HG02870 (cell line): Measurements from ENCODE around the gene SCAMP4.

Experiments used
- ATAC-seq: cut with Tn5 transposase; IDR thresholded peaks from one replicate; pipeline ENCODE4 v1.9.1; 2021; ENCODE audit warnings: mild to moderate bottlenecking, moderate library complexity; ENCODE audit not compliant: unreplicated experiment

SCAMP4 gene

DNA sequence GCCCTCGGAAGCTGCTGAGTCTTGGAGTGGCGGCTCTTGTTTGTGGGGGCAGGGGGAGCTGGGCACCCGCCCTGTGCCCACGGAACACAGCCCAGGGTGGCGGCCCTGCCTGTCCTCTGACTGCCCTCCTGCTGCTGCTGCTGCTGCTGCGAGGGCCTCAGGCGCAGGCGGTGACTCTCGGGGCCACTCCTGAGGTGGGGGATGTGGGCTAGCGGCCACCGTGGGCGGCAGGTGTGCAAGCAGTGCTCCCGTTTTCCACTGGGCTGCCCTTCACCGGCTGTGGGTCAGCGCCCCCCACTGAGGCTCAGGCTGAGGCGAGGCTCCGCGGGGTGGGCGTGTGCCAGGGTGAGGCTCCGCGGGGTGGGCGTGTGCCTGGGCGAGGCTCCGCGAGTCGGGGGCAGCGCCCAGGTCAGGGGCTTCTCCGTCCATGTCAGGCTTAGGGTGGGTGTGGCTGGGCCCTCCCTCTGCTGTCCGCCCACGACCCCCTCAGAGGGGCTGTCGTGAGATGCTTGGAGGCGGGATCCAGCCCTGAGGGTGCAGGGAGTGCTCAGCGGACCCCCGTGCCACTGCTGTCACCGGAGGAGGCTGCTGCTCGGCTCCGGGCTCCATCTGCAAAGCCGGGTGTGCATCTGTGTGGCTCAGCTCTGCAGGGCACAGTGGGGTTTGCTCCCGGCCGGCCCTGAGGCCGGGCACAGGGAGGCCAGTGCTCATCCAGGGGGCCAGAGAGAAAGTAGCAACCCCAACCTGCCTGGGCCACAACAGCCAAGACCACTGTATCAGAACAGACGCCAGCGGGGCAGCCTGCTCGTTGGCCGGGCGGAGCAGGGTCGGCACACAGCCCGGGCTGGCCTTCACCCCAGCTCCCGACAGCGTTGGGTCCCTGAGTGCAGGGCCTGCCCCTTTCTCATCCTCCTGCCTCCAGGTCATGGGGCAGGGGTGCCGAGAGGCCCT, 50.2 kb downstream of the SCAMP4 start:
- no peak for ATAC-seq

DNA sequence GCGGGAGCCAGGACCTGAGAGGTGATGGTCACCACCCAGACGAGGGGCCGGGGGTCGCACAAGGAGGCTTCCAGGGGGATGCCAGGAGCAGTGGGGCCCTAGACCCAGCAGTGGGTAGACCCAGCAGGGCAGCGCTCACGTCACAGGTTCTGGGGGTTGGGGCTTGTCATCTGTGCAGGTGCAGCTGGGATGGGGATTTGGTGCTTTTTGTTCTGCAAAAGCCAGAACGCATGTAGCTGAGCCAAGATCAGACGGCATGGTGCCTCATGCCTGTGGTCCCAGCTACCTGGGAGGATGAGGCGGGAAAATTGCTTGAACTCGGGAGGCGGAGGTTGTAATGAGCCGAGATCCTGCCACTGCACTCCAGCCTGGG, 50.9 kb downstream of the SCAMP4 start:
- ATAC-seq, result no peak

DNA sequence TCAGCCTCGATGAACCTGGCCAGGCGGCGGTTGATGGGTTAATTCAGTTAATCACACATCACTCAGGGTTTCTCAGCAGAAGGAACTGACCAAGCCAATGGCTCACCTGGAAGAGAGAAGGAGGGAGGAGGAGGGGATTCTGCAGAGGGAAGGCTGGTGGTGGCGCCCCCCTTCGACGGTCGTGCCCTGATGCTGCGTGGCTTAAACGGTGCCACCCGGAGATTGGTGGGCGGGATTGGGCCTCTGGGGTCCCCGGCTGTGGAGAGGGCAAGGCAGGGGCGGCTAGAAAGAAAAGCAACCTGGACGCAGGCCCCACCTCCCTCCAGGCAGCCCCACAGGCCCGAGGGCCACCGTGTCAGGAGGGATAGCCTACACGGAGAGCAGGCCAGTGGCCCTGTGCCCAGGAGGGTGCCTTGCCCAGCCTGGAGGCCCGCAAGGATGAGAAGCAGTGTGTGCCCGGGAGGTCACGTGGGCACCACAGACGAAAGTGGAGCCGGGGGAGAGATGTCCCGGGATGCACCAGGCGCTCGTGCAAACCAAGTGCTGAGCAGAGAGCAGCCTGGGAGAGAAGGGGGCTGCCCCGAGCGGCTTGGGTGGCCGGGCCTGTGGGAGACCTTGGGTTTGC, 51.8 kb downstream of the SCAMP4 start:
- ATAC-seq, result no peak

DNA sequence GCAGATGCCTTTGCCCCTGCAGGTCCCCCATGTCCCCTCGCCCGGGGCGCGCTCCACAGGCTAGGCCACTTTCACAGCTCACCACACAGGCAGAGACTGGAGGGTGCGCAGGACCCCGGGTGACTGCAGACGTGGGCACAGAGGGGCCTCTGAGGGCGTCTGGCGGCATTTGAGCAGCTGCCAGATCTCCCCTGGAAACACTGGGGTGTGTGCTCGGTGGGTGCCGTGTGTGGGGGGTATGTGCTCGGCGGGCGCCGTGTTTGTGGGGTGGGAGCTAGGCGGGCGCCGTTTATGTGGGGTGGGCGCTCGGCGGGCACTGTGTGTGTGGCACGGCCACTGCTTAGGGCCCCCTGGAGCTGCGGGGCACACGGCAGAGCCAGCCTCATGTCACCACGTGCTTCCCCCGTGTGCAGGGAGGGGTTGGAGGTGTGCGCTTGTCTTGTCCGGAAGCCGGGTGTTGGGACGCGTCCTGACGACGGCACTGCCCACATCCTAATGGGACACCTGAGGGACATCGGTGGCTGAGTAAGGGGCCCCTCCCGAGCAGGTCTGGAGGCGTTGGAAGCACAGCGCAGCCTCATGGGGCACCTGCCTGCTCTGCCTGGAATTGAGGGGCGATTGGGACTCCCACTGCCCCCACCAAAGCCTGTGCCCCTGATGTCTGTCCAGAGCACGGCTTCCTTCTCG, 52.5 kb downstream of the SCAMP4 start:
- no peak for ATAC-seq

DNA sequence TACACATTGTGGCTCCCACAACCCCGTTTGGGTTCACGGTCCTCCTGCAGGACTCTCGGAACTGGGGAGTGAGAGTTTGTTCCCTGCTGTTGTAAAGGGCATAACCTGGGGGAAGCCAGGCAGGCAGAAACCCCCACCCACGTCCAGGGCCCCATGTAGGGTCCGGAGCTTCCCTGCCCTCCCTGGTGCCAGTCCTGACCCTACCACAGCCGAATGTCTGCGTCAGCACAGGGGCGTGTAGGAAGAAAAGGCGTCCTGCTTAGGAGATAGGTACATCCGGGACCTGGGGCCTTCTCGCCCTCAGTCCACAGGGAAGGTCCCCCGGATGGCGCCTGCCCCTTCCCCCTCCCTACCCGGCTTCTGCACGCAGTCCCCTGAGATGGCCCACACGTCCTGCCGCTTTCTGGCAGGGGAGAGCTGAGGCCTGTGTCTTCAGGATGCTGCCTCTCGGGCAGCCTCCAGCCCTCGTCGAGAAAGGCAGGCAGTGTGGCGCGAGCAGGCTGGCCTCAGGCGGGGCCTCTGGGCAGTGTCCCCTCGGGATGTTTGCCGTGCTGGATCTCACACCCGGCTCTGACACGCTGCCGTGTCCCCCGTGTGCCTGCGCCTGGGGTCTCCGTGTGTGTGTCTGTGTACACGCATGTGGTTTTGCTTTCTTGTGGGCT, 54.9 kb downstream of the SCAMP4 start:
- ATAC-seq, result no peak

DNA sequence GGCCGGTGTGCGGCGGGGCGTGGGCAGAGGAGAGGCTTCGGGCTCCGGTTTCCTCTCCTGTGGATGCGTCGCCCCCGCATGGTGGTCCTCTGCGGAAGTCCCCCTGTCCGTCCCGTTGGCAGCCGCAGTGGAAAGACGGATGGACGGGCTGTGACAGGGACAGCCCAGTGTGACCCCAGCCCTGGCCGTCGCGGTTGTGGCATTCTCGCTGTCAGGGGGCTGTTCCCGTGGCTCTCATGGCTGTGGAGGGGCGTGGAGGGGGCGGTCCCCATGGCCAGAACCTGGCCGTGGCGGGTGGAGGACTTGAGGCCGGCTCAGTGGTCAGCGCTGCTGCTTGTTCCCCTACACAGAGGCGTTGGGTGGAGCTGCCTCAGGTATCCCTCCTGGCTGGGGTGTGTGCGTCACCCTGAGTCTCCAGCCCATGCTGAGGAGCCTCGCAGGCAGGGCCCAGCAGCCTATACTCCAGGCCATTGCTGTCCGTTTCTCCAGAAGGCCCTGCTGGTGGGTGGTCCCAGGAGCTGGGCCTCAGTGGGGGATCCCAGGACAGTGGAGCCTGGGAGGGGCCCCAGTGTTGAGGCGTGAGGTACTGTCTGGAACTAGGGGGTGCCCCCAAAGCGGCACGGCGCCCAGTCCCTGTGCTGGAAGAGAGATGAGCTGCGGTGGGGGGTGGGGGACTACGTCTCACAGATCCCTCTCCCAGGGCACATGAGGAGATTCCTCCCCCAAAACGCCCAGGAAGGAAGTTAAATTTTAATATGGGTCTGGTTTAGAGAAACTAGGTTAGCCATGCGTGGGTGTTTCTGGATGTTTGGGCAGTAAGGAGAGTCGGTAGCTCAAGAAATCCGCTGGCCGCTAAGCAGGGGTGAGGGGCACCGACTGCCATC, 56.0 kb downstream of the SCAMP4 start:
- ATAC-seq, result no peak

DNA sequence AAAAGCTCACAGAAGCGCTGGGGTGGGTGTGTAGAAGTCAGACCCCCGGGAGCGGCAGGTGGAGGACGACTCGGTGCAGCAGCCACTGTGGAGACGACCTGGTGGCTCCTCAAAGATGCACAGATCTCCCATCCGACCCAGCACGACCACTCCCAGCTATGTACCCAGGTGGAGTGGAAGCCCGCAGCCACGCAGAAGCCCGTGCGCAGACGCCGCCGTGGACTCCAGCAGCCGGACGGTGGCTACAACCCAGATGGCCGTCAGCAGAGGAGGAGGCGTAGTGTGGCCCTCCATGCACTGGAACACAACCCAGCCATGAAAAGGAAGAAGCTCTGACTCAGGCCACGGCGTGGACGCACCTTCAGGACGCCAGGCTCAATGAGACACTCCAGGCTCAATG, 57.5 kb downstream of the SCAMP4 start:
- ATAC-seq, result no peak

DNA sequence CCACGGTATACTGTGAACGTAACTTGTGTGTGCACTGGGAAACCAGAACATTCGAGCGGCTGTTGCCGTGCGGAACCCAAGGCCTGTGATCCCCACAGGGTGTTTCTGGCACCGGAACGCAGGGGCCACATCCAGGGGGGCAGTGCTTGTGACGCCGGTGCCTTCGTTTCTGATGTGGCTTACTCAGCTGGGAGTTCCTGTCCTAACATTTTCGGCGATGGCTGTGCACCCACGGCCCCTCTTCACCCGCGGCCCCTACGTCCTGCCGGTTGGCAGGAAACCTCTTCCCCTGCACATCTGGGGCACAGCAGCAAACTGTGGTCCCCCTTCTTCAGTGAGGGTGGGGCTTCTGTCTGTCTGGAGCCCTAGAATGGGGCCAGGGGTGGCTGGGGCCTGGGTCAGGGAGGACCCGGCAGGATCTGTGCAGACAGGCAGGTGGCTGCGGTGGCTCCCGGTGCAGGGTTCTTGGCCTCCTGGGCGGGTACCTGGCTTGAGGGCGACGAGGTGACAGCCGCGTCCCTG, 61.9 kb downstream of the SCAMP4 start:
- ATAC-seq, result no peak

DNA sequence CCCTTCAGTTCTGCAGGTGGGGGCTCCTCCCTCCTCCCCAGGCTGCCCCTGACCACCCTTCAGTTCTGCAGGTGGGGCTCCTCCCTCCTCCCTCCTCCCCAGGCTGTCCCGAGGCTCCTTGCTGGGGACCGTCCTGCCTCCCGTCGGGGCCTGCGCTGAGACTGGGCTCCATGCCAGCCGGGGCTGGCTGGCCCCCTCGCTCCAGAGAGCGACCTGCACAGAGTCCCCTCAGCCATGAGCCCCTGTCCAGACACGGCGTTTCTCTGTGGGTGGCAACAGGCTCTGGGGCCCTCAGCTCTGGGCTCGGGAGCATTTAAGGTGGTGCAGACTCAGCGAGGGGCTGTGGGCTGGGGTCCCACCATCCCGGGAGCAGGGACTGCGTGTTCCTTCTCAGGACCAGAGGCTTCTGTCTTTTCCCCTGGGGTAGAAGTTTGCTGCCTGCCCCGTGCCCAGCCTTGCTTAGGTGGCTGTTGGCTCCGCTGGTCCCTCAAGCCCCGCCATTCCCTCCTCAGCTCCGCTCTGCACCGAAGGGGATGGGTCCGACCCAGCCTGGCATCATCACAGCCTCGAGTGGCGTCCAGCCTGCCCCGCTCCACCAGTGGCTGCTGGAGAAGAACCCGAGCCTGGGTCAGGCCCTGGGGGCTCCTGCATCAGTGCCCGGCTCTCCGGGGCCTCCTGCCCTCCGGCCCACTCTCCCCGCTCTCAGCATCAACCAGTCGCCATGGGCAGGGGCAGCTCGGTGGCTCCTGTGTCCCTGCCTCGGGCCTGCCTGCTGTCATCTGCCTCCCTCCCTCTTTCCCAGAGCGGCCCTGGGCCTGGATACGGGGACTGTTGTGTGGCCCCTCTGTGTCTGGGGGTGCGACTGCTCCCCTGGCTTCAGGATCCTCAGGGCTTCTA, 63.3 kb downstream of the SCAMP4 start:
- ATAC-seq, result no peak

DNA sequence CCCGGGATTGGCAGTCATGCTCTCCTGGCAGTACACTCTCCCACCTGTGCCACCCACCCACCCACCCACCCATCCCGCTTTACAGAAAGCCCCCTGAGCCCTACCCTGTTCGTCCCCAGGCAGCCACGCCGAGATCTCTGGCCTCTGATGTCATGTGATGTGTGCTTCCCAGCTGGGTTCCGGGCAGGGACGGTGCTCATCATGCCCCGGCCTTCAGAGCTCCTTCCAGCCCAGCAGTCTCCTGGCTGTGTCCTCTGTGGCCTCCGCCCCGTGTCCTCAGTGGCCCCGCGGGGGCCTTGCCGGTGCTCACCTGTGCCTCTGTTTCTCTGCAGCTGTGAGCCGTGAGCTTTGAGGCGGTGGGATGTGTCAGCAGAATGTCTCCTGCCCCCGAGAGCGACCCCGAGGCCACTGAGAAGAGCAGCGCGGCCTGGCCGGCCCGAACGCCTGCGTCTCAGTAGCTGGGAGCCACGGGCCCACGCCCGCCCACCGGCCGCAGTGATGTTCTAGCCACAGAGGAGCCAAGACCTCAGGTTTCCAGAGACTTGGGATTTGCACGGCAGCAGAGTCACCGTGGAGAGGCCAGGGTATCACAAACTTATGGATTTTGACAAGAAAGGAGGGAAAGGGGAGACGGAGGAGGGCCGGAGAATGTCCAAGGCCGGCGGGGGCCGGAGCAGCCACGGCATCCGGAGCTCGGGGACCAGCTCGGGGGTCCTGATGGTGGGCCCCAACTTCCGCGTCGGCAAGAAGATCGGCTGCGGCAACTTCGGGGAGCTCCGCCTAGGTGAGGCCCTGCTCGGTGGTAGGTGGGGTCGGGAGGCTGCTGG, 64.2 kb downstream of the SCAMP4 start:
- ATAC-seq, result no peak

DNA sequence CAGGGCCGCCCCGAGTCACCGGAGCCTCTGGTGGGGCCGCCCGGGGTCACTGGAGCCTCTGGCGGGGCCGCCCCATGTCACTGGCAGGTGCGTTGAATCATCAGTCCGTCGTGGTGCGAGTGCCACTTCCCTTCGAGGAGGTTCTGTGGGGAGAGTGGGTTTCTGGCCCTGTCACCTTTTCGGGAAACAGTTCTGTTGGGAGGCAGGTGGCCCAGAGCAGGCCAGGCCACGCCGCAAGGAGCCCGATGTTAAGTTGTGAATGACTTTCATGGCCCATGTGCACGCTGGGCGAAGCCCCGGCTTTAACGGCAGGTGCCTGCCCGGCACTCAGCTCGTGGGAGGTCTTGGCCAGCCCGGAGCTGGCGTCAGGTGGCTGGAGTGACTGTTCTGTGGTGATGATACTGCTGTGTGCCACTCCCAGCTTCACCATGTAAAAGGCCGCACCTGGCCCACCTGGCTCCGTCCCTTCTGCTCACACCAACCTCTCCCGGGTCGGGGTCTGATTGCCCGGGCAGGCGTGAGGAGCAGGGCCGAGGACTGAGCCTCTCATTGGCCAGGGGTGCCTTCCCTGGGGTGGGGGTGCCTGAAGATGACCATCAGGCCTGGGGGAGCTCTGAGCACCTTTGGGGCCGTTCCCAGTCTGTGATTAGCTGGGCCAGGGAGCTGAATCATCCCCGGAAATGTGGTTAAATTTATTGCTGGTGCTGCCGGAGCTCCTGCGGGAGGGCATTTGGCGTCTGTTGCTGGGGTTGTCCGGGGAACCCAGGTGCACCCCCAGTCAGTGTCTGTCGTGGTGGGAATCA, 65.0 kb downstream of the SCAMP4 start:
- ATAC-seq, result no peak

DNA sequence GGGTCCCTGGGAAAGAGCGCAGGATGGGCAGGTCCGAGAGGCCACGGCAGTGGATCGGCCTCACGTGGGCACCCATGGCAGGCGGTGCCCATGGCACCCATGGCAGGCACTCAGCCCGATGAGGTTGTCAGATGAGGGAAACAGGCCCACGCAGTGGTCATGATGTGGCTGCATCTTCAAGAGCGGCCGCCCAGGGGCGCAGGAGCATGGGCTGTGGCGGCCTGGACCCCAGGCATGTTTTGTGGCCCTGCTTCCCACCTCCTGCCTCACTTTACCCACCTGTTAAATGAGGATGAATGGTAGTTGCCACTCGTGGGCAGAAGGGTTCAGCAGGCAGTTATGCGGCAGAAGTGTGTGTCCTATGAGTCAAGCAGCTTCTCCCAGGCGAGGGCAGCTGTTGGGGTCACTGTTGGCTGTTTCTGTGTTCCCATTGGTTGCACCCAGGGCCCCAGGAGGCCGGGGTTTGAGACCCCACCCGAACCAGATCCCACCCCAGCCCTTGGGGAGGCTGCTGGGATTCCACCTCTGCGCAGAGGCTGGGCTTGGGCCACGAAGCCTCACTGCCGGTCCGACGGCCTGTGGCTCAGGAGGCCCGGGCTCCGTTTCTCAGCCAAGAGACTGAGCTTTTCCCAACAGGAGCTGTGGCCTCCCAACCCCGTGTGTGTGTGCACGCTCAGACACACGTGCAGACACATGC, 65.8 kb downstream of the SCAMP4 start:
- no peak for ATAC-seq

DNA sequence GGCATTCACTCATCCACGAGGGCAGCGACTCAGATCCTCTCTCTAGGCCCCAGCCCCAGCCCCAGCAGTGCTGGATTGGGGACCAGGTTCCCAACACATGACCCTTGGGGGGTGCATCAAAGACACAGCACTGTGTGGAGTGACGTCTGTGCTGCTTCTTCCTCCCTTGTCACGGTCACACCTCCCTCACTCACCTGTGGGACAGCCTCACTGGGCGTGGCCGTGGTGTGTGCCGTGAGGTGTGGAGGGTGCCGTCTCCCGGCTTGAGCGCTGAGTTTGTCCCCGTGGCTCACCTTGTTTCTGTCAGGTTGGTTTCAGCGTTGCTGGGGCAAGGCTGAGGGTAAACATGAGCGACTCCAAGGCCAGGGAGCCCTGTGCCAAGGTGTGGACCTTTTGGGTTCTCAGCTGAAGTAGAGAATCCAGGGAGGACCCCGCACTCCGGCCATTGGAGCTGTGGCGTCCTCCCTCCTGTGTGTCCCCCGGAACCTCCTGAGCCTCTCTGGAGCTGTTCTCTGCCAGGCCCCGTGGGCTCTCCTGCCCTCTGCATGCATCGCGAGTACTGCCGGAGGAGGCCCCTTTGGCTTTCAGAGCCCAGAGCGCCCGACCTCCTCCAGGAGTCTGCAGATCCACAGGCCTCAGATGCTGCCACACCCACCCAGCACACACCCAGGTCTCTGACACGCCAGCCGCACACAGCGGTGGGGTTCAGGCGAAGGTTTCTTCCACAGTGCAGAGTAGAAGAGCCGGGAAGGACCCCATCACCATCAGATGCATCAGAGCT, 69.4 kb downstream of the SCAMP4 start:
- ATAC-seq, result no peak

DNA sequence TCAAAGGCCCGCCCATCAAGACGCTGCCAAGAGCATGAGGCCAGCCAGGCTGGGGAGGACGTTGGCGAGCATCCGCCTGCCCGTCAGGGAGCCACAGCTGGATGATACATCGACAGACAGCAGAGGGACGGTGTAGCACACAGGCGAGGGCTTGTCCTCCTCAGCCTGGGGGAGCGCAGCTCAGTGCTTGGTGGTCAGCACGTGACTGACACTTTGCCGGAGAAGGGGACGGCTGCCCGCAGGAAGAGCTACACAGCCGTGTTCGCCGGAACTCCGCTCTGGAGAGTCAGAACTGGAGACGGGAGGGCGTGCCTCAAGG, 69.9 kb downstream of the SCAMP4 start:
- no peak for ATAC-seq
